Stimulated activated CD8-positive, alpha-beta memory T cell treated with anti-CD3 and anti-CD28 coated beads, Interleukin-2, amount 100 ng/mL, for 48 hours (primary cell): ENCODE measurements around the gene BHLHA15.
"Not testable (repeated sequence)": the region's sequence is repeated elsewhere in the genome, so short reads cannot be mapped to it uniquely, and the experiment has no call there.

Source experiments
- DNase-seq, 2 donors: peaks; one replicate each; pipeline ENCODE4 v3.0.0-alpha.2; 2020; ENCODE audit warnings: low read depth in 2 of 2

The BHLHA15 gene

DNA sequence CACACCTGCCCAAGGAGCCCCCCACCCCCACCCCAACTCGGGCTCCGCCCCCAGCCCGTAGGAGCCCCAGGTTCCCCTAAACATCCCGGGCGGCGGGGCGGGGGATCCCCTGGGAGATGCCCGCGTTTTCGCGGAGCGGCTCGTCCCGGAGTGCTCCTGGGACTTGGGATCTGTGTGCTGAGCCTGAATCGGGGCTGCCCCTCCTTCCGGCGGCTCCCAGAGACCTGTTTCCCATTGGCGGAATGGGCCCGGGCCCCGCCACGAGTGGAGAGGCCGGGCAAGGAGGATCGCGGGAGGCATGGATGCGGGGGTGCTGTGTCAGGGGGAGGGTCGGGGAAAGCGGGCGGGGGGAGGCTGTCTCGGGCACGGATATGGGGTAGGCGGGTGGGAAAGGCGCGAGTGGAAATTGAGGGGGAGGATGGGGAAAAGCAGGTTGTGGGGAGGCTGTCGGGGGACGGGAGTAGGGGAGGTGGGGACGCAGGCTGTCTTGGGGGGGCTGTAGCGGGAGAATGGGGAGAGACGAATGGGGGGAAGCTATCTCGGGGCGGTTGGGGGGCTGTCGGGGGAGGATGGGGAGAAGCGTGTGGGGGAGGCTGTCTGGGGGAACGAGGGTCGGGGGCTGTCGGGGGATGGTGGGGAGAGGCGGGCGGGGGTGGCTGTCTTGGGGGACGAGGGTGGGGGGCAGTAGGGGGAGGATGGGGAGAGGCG, 572 bp upstream of the BHLHA15 start:
- DNase-seq = no peak

DNA sequence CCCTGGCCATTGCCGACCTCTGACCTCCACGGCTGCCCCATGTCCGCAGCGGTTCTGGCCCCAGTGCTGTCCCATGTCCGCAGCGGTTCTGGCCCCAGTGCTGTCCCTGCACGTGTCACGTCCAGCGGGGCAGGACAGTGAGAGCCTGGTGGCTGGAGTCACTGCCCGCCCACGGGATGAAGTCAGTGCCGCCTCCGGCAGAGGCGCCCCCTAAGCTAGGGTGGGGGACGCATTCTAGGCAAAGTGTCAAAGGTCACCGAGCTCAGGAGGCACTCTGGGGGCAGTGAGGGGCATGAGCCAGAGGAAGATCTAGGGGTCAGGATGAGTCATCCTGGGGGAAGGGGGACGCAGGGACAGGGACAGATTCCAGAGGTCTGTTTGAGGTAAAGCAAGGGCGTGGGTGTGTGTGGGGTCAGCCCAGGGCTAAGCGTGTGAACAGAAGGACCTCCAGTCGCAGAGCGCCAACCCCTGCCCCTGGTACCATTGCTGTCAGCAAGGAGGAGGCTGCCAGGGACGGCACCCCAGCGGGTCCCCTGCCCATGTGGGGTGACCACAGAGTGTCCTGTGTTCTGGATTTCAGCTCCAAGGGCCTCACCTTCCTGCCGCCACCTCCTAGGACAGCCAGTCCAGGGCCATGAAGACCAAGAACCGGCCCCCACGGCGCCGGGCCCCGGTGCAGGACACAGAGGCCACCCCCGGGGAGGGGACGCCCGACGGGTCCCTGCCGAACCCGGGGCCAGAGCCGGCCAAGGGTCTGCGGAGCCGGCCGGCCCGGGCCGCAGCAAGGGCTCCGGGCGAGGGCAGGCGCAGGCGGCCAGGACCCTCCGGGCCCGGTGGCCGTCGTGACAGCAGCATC, 665 bp downstream of the BHLHA15 start:
- DNase-seq = no peak

DNA sequence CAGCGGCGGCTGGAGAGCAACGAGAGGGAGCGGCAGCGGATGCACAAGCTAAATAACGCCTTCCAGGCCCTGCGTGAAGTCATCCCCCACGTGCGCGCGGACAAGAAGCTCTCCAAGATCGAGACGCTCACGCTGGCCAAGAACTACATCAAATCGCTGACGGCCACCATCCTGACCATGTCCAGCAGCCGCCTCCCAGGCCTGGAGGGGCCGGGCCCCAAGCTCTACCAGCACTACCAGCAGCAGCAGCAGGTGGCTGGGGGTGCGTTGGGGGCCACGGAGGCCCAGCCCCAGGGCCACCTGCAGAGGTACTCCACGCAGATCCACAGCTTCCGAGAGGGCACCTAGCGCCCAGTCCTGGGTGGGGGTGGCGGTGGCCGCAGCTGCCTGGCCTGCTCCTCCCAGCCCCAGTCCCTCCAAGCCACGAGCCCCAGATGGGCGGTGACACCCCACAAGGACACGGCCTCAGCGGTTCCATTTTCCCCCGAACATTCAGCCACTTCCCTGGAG, 1.3 kb downstream of the BHLHA15 start:
- no peak for DNase-seq

DNA sequence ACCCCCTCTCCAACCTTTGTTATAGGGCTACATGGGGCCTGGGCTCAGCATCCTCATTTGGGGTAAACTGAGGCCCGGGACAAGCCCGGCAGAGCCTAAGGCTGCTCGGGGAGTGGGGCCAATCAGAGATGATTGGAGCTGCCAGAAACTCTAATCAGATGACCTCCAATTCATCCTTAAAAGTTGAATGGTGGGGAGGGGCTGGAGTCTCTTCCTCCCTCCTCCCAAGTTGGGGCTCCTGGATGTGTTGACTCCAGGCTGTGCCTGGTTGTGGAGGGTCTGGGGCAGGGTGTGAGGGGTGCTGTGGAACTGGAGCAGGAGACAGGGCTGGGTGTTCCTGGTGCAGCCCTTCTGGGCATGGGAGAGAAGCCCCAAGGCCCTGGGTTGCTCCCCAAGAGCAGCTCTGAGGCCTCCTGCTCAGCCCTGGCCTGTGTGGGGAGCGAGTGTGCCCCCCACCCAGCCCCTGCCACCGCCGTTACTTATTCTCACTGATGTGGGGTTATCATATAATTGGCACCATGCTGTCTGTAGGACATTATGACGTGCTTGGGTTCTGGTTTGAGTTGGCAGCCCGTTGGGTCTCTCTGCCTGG, 2.2 kb downstream of the BHLHA15 start:
- no peak for DNase-seq

DNA sequence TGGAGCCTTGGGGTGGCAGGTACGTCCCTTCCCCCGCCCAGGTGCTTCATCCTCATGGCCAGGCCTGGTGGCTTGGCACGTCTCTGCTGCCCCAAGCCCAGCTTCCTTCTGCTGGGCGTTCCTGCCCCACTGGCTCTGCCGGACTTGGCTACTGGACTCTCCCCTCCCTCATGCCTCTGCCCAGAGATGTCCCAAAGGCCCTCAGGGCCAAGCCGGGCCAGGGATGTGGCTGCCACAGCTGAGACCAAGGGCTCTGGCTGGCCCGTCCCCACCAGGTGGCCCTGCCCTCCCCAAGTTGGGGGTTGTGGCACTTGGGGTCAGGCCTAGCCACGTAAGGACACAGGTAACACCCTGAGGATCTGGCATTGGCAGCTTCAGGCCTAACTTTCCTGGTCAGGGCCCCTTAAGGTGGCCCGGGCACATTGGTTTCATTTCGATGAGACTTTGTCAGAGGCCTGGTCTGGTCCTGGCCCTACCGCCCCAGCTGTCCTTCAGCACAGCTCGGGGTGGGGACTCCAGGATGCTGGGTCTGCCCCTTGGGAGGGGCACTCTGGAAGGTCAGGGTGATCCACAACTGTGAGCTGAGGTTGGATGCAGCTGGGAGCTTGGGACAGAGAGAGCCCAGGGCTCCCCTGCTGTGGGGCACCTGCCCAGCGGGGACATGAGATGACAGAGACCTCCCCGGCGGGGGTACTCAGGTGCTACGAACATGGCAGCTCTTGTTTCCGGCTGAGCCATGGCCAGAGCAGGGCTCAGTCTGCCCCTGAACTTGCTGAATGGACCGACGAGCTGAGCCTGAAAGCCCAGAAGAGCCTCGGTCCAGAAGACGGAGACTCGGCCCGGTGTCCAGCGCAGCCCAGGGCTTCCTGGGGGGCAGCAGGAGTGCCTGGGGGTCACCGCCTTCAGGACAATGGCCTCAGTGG, 2.9 kb downstream of the BHLHA15 start:
- no peak for DNase-seq

DNA sequence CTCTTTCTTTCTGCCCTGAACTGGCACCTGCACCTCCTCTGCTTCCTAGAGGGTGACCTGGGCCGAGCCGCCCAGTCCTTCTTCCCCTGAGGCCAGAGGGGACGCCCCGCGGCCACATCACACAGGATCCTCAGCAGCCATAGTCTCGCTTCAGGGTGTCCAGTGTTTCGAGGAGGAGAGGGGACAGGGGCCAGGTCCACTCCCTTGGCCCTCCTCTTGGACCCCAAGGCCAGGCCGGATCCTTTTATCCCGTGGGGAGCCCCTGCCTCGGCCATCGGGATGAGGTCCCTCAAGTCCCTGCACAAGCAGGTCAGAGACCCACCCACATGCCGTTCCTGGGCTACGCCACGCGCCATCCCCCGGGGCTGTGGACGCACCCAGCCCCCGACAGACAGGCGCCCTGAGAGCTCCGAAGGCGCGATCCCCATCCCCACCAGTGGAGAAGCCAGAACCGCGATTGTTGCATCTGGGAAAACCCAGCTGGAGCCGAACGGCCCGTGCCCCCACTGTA, 3.6 kb downstream of the BHLHA15 start:
- DNase-seq = no peak

DNA sequence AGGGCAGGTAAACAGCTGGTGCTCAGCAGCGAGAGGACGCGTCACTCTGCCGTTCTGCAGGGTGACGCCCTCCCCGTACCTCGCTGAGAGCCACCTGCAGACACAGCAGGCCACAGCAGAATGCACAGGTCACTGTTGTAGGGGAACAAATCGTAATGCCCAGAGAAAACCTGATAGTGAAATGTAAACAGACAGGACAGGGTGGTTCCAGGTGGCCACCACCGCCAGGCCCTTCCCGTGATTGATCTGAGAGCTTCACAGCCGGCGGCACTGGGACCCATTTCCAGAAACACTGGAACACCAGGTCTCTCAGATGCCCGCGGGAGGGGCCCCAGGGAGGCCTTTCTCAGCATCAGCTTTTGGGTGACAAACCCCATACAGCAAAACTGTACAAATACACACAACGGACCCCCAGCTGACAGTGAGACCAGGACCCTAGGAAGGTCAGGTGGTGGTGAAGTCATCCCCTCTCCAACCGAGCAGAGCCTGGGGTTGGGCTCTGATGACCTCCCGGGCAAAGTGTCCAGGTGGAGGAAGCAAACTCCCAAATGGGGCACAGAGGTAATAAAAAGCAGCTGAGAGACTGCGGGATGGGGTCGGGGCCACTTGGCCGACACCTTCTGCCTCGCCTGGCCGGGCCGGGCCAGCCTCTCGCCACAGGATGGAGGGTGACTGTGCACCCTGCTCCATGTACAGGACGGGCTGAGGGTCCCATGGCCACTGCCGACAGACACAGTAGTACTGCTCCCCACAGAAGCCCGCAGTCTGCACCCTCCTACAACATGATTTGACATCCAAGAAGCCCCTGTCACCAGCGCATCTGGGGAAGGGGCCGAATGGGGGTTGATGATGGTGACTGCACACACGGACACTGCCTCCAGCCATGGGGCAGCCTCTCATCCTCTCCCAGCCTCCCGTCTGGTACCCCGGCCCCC, 4.6 kb downstream of the BHLHA15 start:
- no peak for DNase-seq

DNA sequence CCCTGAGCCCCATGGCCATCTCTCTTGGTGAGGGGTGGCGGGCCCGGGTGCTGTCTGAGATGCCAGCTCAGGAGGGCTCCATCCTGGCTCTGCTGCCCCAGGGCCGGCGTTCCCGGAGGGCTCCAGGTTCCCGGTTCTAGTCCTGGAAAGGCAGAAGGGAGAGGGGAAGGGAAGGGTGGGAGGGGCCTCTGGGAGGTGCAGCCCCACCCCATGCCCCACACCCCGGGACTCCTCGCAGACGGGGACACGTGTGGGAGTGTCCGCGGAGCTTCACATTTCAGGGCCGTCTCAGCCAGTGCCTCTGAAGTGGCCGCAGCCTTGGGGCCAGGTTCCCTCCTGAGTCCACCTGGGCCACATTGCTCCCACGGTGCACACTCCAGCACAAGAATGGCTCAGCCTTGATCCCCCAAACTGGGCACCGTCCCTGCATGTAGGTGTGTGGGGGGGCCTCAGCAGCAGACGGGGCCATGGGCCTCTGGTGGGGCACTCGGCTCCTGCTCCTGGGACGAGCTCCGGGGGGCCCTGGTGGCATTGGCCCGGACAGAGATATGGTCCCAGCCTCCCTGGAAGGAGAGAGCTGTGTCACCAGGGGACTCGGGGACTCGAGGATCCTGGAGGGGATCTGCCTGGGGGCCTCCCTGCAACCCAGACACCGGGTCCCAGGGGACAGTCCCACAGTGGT, 5.8 kb downstream of the BHLHA15 start:
- DNase-seq = no peak

DNA sequence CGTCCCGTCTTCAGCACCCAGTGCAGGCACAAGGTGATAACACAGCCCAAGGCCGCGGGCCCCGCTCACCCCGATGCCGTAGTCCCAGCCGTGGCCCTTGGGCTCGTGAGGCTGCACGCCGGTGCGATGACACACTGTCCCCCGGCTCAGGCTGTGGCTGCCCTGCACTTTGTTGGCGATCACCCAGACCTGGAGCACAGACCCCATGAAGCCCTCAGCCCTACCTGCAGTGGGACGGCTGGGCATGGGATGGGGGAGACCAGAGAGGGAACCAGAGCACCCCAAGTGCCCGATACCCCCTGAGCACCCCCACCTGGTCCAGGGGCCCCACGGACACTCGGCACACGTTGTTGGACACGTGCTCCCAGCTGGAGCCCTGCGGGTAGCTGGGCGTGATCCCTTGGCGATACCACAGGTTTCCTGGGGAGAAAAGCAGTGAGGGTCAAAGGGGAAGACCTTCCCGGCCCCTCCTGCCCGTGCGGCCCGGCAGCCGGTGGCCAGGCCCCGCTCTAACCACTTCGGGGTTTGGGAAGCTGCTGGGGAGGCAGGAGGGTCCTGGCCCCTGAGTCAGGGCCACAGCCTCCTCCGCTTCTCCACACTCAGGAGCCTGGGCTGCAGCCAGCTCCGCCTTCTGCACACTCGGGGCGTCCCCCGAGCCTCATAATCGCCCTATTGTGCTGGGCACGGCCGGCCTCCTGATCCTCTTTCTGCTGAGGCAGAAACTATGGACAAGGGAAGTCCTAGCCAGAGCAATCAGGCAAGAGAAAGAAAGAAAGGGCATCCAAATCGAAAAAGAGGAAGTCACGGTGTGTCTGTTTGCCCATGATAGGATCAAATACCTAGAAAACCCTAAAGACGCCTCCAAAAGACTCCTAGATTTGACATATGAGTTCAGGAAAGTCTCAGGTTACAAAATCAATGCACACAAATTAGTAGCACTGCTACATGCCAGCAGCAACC, 6.7 kb downstream of the BHLHA15 start:
- DNase-seq = no peak

DNA sequence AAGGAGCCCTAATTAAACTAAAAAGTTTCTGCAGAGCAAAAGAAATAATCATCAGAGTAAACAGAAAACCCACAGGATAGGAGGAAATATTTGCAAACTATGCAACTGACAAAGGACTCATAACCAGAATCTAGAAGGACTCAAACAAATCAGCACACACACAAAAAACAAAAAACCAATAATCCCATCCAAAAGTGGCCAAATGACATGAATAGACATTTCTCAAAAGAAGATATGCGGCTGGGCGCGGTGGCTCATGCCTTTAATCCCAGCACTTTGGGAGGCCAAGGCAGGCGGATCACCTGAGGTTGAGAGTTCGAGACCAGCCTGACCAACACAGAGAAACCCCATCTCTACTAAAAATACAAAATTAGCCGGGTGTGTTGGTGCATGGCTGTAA, 8.1 kb downstream of the BHLHA15 start:
- DNase-seq = not testable (repeated sequence)

DNA sequence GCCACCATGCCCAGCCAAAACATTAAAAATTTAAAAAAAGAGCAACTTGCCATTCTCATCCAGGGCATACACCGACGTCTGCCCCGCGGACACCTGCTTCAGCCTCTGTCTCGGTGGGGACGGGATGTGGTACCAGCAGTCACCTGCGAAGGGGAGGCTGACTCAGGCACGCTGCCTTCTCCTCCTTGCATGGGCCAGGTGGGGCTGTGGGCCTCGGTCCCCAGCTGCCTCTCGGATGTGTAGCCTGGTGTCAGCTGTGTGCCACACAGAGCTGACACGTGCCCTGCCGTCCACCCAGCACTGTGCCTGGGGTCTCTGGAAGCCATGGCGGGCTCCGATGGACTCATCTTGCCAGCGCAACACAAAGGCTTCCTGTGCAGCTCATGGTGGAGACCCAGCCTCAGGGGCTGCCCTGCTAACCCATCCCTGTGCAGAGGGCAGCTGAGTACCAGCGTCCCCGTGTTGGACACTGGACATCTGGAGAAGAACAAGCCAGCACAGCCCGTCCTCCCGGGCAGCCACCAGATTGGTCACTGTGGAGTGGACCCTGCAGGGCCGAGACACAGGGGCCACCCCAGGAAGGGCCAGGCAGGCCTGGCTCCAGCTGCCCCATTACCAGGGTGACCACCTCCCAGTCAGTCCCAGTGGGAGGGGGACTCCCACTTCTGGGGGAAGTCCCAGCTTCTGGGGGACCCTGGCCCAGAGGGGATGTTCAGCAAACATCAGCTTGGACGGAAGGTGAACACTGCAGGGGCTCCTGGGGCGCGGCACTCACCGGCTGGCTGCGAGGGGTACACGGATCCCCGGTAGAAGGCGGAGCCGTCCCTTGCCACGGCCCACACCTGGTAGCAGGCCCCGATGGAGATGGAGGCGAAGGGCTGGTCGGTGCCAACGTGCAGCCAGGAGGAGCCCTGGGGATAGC, 10.6 kb downstream of the BHLHA15 start:
- no peak for DNase-seq

DNA sequence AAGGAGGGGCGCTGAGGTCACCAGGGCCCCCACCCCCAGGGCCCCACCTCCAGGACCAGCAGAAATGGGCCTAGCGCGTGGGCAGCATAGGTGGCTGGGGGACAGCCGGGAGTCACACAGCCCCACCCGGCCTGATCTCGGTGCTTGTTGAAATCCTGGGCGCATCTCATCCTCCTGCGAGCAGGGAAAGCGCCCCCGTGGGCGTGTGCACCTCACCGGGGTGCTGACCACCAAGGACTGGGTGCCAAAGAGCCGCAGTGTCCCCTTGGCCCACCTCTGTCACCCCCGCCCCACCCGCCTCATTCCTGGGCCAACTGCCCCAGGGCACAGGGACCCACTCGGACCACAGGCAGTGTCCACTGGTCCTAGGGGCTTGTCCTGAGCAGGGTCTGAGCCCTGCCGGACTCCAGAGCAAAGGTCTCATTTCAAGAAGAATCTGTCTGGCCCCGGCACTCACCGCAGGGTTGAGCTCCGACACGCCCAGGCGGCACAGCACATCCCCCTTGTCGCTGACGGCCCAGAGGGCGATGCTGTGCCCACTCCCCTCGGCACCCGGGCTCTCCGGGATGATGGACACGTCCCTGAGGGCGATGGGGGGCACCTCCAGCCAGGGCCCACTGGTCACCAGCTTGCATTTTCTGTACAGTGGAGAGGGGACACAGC, 11.4 kb downstream of the BHLHA15 start:
- DNase-seq = no peak

DNA sequence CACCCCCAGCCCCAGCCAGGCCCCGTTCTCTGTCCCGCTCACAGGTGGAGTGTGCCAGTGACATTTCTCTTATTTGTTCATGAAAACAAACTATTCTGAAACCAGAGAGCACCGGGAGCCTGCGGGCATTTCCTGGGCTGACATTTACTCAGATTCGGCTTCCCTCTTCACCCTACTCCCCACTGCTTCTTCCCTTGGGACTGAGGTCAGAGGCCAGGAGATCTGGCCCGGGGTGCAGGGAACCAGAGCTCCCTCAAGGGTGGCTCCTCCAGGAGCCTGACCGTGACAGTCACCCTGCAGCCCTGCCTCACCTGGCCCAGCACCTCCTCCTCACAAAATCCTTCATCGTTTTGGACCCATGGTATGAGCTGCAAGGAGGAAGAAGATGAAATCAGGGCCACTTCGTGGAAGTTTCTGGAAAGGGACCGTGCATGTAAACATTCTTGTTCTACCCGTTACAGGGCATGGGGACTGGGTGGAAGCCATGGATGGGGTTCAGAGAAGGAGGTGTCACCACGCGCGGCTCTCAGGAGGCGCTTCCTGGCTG, 12.2 kb downstream of the BHLHA15 start:
- DNase-seq = no peak

DNA sequence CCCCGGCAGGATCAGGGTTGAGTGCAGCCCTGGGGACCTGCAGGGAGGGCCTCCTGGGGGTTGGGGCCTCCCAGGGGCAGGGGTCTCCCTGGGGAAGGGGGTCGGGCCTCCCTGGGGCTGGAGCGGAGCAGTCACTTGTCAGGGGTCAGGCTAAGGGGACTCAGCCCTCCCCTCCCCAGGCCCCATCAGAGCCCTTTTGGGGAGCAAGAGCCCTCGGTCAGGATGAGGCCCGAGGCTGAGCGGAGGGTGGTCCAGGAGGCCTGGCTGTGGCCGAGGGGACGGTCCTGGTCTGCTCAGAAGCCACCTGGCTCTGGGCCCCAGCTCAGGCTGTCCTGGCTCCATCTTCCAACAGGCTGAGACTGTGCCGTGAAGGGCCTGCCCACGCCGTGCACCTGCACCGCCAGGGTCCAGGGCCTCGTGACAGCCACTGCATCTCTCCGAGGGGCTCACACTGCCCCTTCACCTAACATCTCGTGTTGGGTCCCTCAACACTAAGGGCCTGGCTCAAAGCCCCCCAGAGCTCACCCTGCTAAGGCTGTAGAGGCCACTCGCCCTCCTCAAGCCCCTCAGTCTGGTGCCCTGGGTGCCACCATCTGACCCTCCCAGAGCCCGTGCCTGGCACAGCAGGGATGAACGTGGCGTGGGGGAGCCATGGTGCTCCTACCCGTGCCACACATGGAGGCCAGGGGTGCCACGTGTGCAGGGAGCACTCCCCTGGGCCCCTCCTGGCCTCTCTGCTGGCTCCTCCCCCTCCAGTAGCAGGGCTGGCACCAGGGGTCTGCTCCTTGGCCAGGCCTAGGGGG, 12.9 kb downstream of the BHLHA15 start:
- no peak for DNase-seq

DNA sequence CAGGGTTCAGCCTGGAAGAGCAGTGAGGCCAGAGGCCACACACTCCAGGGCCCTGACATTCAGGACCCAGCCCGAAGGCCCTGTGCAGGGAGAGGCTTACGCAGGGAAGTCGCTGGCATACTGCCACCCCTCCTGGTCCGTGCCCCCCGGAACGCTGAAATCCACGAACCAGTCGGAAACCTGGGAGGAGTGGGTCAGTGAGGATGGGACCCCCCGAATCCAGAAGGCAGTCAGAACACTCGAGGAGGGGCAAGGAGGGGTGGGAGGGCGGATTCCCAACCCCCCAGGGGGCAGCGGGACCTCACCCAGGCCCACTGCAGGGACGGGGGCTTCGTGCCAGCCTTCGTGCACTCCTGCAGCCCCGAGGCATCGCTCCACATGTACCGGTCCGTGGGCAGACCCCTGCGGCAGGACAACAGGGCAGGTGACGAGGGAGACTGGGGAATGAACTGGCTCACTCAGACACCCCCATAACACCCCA, 13.5 kb downstream of the BHLHA15 start:
- no peak for DNase-seq
